Astrocyte of the spinal cord (primary cell): ENCODE results near the gene IGFL2.
"Not testable (repeated sequence)": the region's sequence is repeated elsewhere in the genome, so short reads cannot be mapped to it uniquely, and the experiment has no call there.

ENCODE experiments used
- DNase-seq: peaks from one replicate; pipeline ENCODE4 v3.0.0; 2011; ENCODE audit warnings: low read depth, low spot score
- H3K4me3 ChIP-seq: 2 replicates; pipeline ENCODE4 v1.5.1; 2011; ENCODE audit warnings: low read depth, mild to moderate bottlenecking, low read length, moderate library complexity
- CTCF ChIP-seq: IDR thresholded peaks from 2 replicates; pipeline ENCODE4 v1.5.1; 2012; ENCODE audit warnings: low read depth, mild to moderate bottlenecking, low read length, inconsistent platforms
- in situ Hi-C: cut with HindIII; loops from 2 replicates; pipeline ENCODE4 v1.10.0; 2017; ENCODE audit warnings: low sequenced_read_pairs

The IGFL2 gene

GRCh38 chr19:46176116-46176860 lies 28.2 kb downstream of the IGFL2 start:
- no peak for TF ChIP-seq CTCF
- no peak overlapping the region for H3K4me3 ChIP-seq
- DNase-seq: no peak
- in situ Hi-C loops: no loop called here

- DNase-seq: no peak
- no peak overlapping the region for H3K4me3 ChIP-seq
- no peak for TF ChIP-seq CTCF
- in situ Hi-C loops: no loop called here
These were observed 31.2 kb downstream of the IGFL2 start for GRCh38 chr19:46179076-46179759.

GRCh38 chr19:46180701-46181387 lies 32.8 kb downstream of the IGFL2 start:
- TF ChIP-seq CTCF: no peak
- in situ Hi-C loops: no loop called here
- peak; percentile 72 for DNase-seq
- H3K4me3 ChIP-seq: no peak overlapping the region

GRCh38 chr19:46181388-46181779 lies 33.3 kb downstream of the IGFL2 start:
- H3K4me3 ChIP-seq: no peak overlapping the region
- DNase-seq: peak; percentile 38
- TF ChIP-seq CTCF: no peak
- in situ Hi-C loops: no loop called here

GRCh38 chr19:46182476-46182875 lies 34.4 kb downstream of the IGFL2 start:
- no peak overlapping the region for H3K4me3 ChIP-seq
- in situ Hi-C loops: no loop called here
- TF ChIP-seq CTCF: no peak
- DNase-seq: no peak

- in situ Hi-C loops: not testable (repeated sequence)
- peak; percentile 40 for DNase-seq
These were observed 37.0 kb downstream of the IGFL2 start for GRCh38 chr19:46184775-46185710.

More at GRCh38 chr19:46184775-46185710, 37.0 kb downstream of the IGFL2 start:
- H3K4me3 ChIP-seq: not testable (repeated sequence)
